Vagina (tissue), 2 donors: ENCODE data around the gene NAA38.

Experiments
- POLR2A ChIP-seq, 2 donors: fragments of 450-650 bp; IDR thresholded peaks; one replicate each; pipeline ENCODE4 v1.6.1; 2017; ENCODE audit warnings: antibody characterized with exemption in 2 of 2, mild to moderate bottlenecking in 2 of 2, moderate library complexity in 2 of 2
- POLR2AphosphoS5 ChIP-seq, 2 donors: sonication (generic); formaldehyde crosslinking; IDR thresholded peaks; one replicate each; pipeline ENCODE4 v1.9.0; 2017; ENCODE audit warnings: antibody characterized with exemption in 2 of 2, mild to moderate bottlenecking in 2 of 2, low read depth in 1 of 2; ENCODE audit not compliant: insufficient read depth in 1 of 2
- TF ChIP-seq, protein P1 (sequence below), 3 experiments: fragments of 450-650 bp in 2 of 3; fragments of 200-600 bp in 1 of 3; sonication (generic) in 1 of 3; IDR thresholded peaks; one replicate each; pipeline ENCODE4 v1.5.1; 2017 to 2019; ENCODE audit warnings: antibody characterized with exemption in 3 of 3, mild to moderate bottlenecking in 2 of 3, moderate library complexity in 2 of 3

DNA sequence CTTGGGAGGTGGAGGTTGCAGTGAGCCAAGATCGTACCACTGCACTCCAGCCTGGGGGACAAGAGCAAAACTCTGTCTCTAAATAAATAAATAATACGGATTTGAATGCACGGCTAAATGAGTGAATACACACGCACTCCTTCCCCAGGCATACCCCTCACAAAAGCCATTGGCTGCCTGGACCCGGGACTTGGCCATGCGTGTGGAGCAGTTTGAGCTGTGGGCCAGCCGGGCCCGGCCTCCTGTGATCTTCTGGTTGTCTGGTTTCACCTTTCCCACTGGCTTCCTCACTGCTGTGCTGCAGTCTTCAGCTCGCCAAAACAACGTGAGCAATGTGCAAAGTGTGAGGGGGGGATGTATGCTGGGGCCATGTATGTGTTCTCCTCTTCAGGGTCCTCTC, 24.9 kb downstream of the NAA38 start:
- TF ChIP-seq POLR2AphosphoS5 (IDR thresholded peaks at IDR 0.05; ENCODE audit: insufficient read depth in 1 of 2, low read depth in 1 of 2) (no peak), POLR2A (IDR thresholded peaks at IDR 0.05) (no peak)
- TF ChIP-seq, protein P1, sequence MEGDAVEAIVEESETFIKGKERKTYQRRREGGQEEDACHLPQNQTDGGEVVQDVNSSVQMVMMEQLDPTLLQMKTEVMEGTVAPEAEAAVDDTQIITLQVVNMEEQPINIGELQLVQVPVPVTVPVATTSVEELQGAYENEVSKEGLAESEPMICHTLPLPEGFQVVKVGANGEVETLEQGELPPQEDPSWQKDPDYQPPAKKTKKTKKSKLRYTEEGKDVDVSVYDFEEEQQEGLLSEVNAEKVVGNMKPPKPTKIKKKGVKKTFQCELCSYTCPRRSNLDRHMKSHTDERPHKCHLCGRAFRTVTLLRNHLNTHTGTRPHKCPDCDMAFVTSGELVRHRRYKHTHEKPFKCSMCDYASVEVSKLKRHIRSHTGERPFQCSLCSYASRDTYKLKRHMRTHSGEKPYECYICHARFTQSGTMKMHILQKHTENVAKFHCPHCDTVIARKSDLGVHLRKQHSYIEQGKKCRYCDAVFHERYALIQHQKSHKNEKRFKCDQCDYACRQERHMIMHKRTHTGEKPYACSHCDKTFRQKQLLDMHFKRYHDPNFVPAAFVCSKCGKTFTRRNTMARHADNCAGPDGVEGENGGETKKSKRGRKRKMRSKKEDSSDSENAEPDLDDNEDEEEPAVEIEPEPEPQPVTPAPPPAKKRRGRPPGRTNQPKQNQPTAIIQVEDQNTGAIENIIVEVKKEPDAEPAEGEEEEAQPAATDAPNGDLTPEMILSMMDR (IDR thresholded peaks at IDR 0.05) = no peak
